Loucy (cell line): Measurements from ENCODE around the gene IGSF8.

Source experiments
- CTCF ChIP-seq: fragments of 200-600 bp; sonication (generic); conservative IDR thresholded peaks from 2 replicates; pipeline ENCODE4 v1.5.1; 2014; ENCODE audit warnings: mild to moderate bottlenecking, antibody characterized with exemption, low read length
- EZH2phosphoT487 ChIP-seq: fragments of 200-600 bp; IDR thresholded peaks from 2 replicates; pipeline ENCODE4 v1.6.1; 2018; ENCODE audit warnings: antibody characterized with exemption, mild to moderate bottlenecking, moderate library complexity, borderline replicate concordance

- no peak for TF ChIP-seq CTCF
- TF ChIP-seq EZH2phosphoT487: no peak
Measured at GRCh38 chr1:160105155-160105554, 6.7 kb upstream of the IGSF8 start.
